Measurements from ENCODE around the gene SPIB.

GRCh38 chr19:50462970-50463369 is 44.2 kb downstream of the SPIB start:
- no peak for TF ChIP-seq POLR2AphosphoS5 (IDR thresholded peaks at IDR 0.05; ENCODE audit: borderline replicate concordance, low read depth, low read length)
- no peak for TF ChIP-seq EZH2 (IDR thresholded peaks at IDR 0.05)

Measured in SK-N-MC (cell line).